IMR-90 (cell line): ENCODE results near the gene MSANTD7. TPM values are rescaled to one million over a fixed set of nuclear protein-coding genes. Genes with fewer than 3 reads are reported as not detected.

ENCODE experiments used
- ATAC-seq: fragments of 200-7000 bp; cut with Tn5 transposase; 2 replicates; pipeline ENCODE4 v1.9.1; 2020; ENCODE audit warnings: low read depth, mild to moderate bottlenecking, moderate library complexity
- BruUV-seq: library from RNA; stranded (reverse); fragments of 400-500 nt; replicated peaks from 2 replicates; lab custom pipeline; 2021; lab: Mats Ljungman, UMichigan
- CTCF ChIA-PET: fragments of 300-600 bp; formaldehyde crosslinking; extraction: SDS; loops from one replicate; lab custom pipeline; 2021; ENCODE audit warnings: antibody characterized with exemption; lab: Yijun Ruan, JAX
- POLR2A ChIA-PET: fragments of 300-600 bp; sonication (Branson Sonifier 250); formaldehyde crosslinking; loops from one replicate; lab custom pipeline; 2022; ENCODE audit warnings: antibody characterized with exemption; ENCODE audit not compliant: unreplicated experiment; lab: Charles Lee
- DNase-seq: peaks from one replicate; pipeline ENCODE4 v3.0.0; 2013
- H2AFZ ChIP-seq: replicated peaks from 2 replicates; pipeline ENCODE3; 2013; ENCODE audit warnings: low read length, mild to moderate bottlenecking; ENCODE audit not compliant: poor library complexity
- H2AK5ac ChIP-seq: 2 replicates; pipeline ENCODE4 v1.6.1; 2013; ENCODE audit warnings: low read depth, low read length, inconsistent platforms
- H2AK9ac ChIP-seq: replicated peaks from 2 replicates; pipeline ENCODE3; 2013; ENCODE audit warnings: mild to moderate bottlenecking, low read depth, low read length, moderate library complexity; ENCODE audit not compliant: poor library complexity
- H2BK120ac ChIP-seq: 2 replicates; pipeline ENCODE4 v1.6.1; 2013; ENCODE audit warnings: low read depth, low read length, inconsistent platforms
- H2BK15ac ChIP-seq: 3 replicates; pipeline ENCODE4 v1.6.1; 2013; ENCODE audit warnings: low read depth, low read length, inconsistent platforms
- H2BK20ac ChIP-seq: 2 replicates; pipeline ENCODE4 v1.6.1; 2013; ENCODE audit warnings: low read depth, mild to moderate bottlenecking, inconsistent platforms, low read length, moderate library complexity
- H2BK5ac ChIP-seq: 2 replicates; pipeline ENCODE4 v1.6.1; 2013; ENCODE audit warnings: mild to moderate bottlenecking, low read depth, low read length, inconsistent platforms; ENCODE audit not compliant: poor library complexity, severe bottlenecking
- H3K14ac ChIP-seq: replicated peaks from 2 replicates; pipeline ENCODE4 v1.6.1; 2013; ENCODE audit warnings: low read depth, low read length, inconsistent platforms
- H3K18ac ChIP-seq: 2 replicates; pipeline ENCODE4 v1.6.1; 2013; ENCODE audit warnings: low read depth, low read length, control low read depth
- H3K23ac ChIP-seq: 2 replicates; pipeline ENCODE4 v1.6.1; 2013; ENCODE audit warnings: low read depth, low read length, inconsistent platforms
- H3K27ac ChIP-seq: 2 replicates; pipeline ENCODE4 v1.5.1; 2013; ENCODE audit warnings: mild to moderate bottlenecking, control low read depth, low read length; ENCODE audit not compliant: insufficient read depth
- H3K27me3 ChIP-seq: 2 replicates; pipeline ENCODE4 v1.6.1; 2013; ENCODE audit warnings: low read length; ENCODE audit not compliant: control insufficient read depth, insufficient read depth
- H3K36me3 ChIP-seq: 2 replicates; pipeline ENCODE4 v1.6.1; 2013; ENCODE audit warnings: low read length, mixed read lengths; ENCODE audit not compliant: control insufficient read depth, insufficient read depth
- H3K4ac ChIP-seq: 2 replicates; pipeline ENCODE4 v1.6.1; 2013; ENCODE audit warnings: low read depth, low read length, inconsistent platforms
- H3K4me1 ChIP-seq: 2 replicates; pipeline ENCODE4 v1.6.1; 2013; ENCODE audit warnings: low read length, mixed read lengths; ENCODE audit not compliant: control insufficient read depth, insufficient read depth
- H3K4me2 ChIP-seq: 2 replicates; pipeline ENCODE4 v1.6.1; 2013; ENCODE audit warnings: low read depth, mild to moderate bottlenecking, control low read depth, low read length, moderate library complexity
- H3K4me3 ChIP-seq: 2 replicates; pipeline ENCODE4 v1.5.1; 2013; ENCODE audit warnings: low read depth, mild to moderate bottlenecking, control low read depth, low read length, moderate library complexity; ENCODE audit not compliant: insufficient read depth
- H3K56ac ChIP-seq: 2 replicates; pipeline ENCODE4 v1.6.1; 2013; ENCODE audit warnings: low read length, inconsistent platforms; ENCODE audit not compliant: insufficient read depth; ENCODE audit errors: extremely low read depth
- H3K79me1 ChIP-seq, 2 experiments: 2 replicates each; pipeline ENCODE4 v1.6.1; 2013; ENCODE audit warnings: low read length in 2 of 2, inconsistent platforms in 1 of 2, low read depth in 1 of 2
- H3K9ac ChIP-seq: 2 replicates; pipeline ENCODE4 v1.6.1; 2013; ENCODE audit warnings: low read depth, low read length, control low read depth
- H3K9me1 ChIP-seq: 2 replicates; pipeline ENCODE4 v1.6.1; 2013; ENCODE audit warnings: low read length, inconsistent platforms; ENCODE audit not compliant: insufficient read depth
- H3K9me3 ChIP-seq: 2 replicates; pipeline ENCODE4 v1.6.1; 2013; ENCODE audit warnings: low read length; ENCODE audit not compliant: control insufficient read depth, insufficient read depth
- H4K20me1 ChIP-seq: 2 replicates; pipeline ENCODE4 v1.6.1; 2013; ENCODE audit warnings: low read length, inconsistent platforms; ENCODE audit not compliant: insufficient read depth
- H4K5ac ChIP-seq: 2 replicates; pipeline ENCODE4 v1.6.1; 2013; ENCODE audit warnings: mild to moderate bottlenecking, low read depth, low read length, control low read depth
- H4K8ac ChIP-seq, 2 experiments: 2 replicates each; pipeline ENCODE4 v1.6.1; 2013; ENCODE audit warnings: low read depth in 2 of 2, low read length in 2 of 2, control low read depth in 1 of 2, inconsistent platforms in 1 of 2
- H4K91ac ChIP-seq: 2 replicates; pipeline ENCODE4 v1.6.1; 2013; ENCODE audit warnings: low read depth, low read length, inconsistent platforms; ENCODE audit not compliant: insufficient read depth
- BHLHE40 ChIP-seq: fragments of 150-350 bp; IDR thresholded peaks from 2 replicates; pipeline ENCODE4 v1.6.1; 2016; ENCODE audit warnings: mild to moderate bottlenecking, low read depth, low read length
- CHD1 ChIP-seq: IDR thresholded peaks from 2 replicates; pipeline ENCODE4 v1.6.1; 2012; ENCODE audit warnings: low read depth, low read length, improper control_type of control experiment
- MAFK ChIP-seq: IDR thresholded peaks from 2 replicates; pipeline ENCODE4 v1.6.1; 2012; ENCODE audit warnings: low read depth, low read length, improper control_type of control experiment
- NFE2L2 ChIP-seq: fragments of 150-350 bp; IDR thresholded peaks from 2 replicates; pipeline ENCODE4 v1.6.1; 2016; ENCODE audit warnings: low read depth, mild to moderate bottlenecking, low read length
- WGBS, 2 experiments: methylation state at CpG; one replicate each; pipeline versions ENCODE4 v1.1.5 to v1.1.7; 2013; ENCODE audit warnings: missing lambda C conversion rate in 2 of 2; ENCODE audit not compliant: insufficient read length in 1 of 2; ENCODE audit errors: extremely low coverage in 2 of 2; 5-methylcytosine and 5-hydroxymethylcytosine counted together
- dilution Hi-C: fragments of 300-500 bp; cut with HindIII; formaldehyde crosslinking; loops from one replicate; pipeline ENCODE4 v1.14.3; 2018; ENCODE audit warnings: low sequenced_read_pairs; ENCODE audit not compliant: unreplicated experiment
- in situ Hi-C: fragments of 300-500 bp; cut with MboI; formaldehyde crosslinking; loops from 3 replicates; pipeline ENCODE4 v1.14.3; 2019; ENCODE audit warnings: low sequenced_read_pairs, inconsistent platforms, mixed read lengths
- intact Hi-C: fragments of 100-400 bp; cut with micrococcal nuclease; formaldehyde crosslinking; loops from 2 replicates; pipeline ENCODE4 v1.10.0; 2022
- polyA plus RNA-seq, 3 experiments: library from polyadenylated mRNA; depleted of rRNA; stranded (reverse); fragments of >200 nt; gene quantifications; 2 replicates each; pipeline ENCODE4 v1.2.3, GENCODE V29; 2012; ENCODE audit warnings: low replicate concordance in 1 of 3
- total RNA-seq: library from RNA; depleted of rRNA; stranded (reverse); fragments of >200 nt; gene quantifications from 2 replicates; pipeline ENCODE4 v1.2.3, GENCODE V29; 2012

Gene MSANTD7
- total and polyA plus RNA-seq, 2 of the 4 experiments (the other 2 are of a cell fraction), result 4.7 to 16.0 TPM

DNA sequence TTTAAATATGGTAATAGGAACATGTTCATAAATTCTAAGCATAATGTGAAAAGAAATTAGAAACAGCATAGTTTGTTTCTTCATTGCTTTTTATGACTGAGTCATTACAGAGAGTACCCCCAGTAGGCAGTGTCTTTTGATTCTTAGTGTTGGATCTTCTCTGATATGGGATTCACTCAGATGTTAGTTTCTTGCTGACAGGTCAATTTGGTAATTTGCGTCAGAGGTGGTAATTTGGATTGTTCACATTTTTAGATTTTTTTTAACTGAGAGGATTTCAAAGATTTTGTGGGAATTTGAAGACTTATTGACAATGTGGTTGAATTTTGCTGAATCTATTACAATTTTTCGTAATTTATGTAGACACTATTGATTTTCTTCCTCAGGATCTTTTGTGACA lies 2.1 kb downstream of the MSANTD7 start:
- H3K14ac ChIP-seq, result no peak overlapping the region
- no TSS peak for BruUV-seq
- H3K27ac ChIP-seq, result no peak overlapping the region
- no peaks in the 10 kb centered on the region for H3K27me3 ChIP-seq
- no peak overlapping the region for H3K4me3 ChIP-seq
- H4K5ac ChIP-seq, result no peak overlapping the region
- H2AK9ac ChIP-seq, result no peak overlapping the region
- peaks cover 26% of the 10 kb centered on the region for H3K36me3 ChIP-seq
- H2BK20ac ChIP-seq, result no peak overlapping the region
- peaks cover 30 to 44% of the 10 kb centered on the region in 2 experiments for H3K79me1 ChIP-seq
- no peak overlapping the region for H3K4me2 ChIP-seq
- in situ Hi-C loops, result no loop called here
- no peak for ATAC-seq
- DNase-seq, result no peak
- no peak overlapping the region for H4K8ac ChIP-seq
- H3K18ac ChIP-seq, result no peak overlapping the region
- CTCF ChIA-PET, result no interaction called here
- H2BK120ac ChIP-seq, result no peak overlapping the region
- H4K91ac ChIP-seq, result no peak overlapping the region
- H4K20me1 ChIP-seq, result peaks cover 4% of the 10 kb centered on the region
- no peak overlapping the region for H2BK5ac ChIP-seq
- H3K56ac ChIP-seq, result no peak overlapping the region
- H3K9me3 ChIP-seq, result no peaks in the 10 kb centered on the region
- intact Hi-C loops, result no loop called here
- no peak overlapping the region for H2AK5ac ChIP-seq
- dilution Hi-C loops, result no loop called here
- no peak overlapping the region for H3K4ac ChIP-seq
- no peaks in the 10 kb centered on the region; the same call in 1 of the 2 replicates for H3K9me1 ChIP-seq
- POLR2A ChIA-PET, result no interaction called here
- no peak overlapping the region for H3K23ac ChIP-seq
- no CpG with 5 or more reads among the region's 2 CpGs for WGBS, 2 experiments
- TF ChIP-seq BHLHE40, result no peak
- peak; percentile 42; the same call in 1 of the 2 replicates for TF ChIP-seq MAFK
- no peak for TF ChIP-seq CHD1
- no peak for TF ChIP-seq NFE2L2
- no peak overlapping the region for H2BK15ac ChIP-seq
- no peak overlapping the region for H3K9ac ChIP-seq
- peaks cover 1% of the 10 kb centered on the region; the same call in 1 of the 2 replicates for H3K4me1 ChIP-seq
- H2AFZ ChIP-seq, result no peak overlapping the region
